ENCODE results near the gene RAB25.

DNA sequence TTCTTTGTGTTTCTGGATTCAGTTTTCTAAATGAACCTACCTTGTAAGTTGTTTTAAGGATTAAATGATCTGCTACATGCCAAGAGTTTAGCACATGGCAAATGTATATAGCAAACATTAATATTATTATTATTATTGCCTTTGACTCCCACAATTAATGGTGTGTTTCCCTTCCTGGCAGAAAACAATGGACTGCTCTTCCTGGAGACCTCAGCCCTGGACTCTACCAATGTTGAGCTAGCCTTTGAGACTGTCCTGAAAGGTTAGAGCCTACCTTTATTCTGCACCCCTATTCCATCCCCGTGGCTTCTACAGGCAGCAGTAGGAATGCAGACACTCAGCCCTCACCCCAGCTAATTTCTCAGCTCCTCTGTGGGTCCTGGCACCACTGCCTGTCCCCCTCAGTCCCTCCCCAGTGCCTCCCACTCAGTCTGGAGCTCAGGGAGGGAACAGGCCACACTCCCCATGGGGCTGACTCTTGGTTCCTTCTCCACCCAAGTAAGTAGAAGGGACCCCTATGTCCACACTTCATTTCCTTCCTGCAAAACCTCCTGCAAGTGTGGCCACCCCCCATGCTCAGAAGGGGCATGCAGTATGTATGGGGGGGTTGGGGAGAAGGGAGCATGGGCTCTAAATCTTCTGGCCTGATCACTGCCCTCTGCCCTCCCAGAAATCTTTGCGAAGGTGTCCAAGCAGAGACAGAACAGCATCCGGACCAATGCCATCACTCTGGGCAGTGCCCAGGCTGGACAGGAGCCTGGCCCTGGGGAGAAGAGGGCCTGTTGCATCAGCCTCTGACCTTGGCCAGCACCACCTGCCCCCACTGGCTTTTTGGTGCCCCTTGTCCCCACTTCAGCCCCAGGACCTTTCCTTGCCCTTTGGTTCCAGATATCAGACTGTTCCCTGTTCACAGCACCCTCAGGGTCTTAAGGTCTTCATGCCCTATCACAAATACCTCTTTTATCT is 8.8 kb downstream of the RAB25 start:
- peak; percentile 49 to 89 for TF ChIP-seq JUND (IDR thresholded peaks at IDR 0.05)
- TF ChIP-seq, protein P1, sequence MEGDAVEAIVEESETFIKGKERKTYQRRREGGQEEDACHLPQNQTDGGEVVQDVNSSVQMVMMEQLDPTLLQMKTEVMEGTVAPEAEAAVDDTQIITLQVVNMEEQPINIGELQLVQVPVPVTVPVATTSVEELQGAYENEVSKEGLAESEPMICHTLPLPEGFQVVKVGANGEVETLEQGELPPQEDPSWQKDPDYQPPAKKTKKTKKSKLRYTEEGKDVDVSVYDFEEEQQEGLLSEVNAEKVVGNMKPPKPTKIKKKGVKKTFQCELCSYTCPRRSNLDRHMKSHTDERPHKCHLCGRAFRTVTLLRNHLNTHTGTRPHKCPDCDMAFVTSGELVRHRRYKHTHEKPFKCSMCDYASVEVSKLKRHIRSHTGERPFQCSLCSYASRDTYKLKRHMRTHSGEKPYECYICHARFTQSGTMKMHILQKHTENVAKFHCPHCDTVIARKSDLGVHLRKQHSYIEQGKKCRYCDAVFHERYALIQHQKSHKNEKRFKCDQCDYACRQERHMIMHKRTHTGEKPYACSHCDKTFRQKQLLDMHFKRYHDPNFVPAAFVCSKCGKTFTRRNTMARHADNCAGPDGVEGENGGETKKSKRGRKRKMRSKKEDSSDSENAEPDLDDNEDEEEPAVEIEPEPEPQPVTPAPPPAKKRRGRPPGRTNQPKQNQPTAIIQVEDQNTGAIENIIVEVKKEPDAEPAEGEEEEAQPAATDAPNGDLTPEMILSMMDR (IDR thresholded peaks at IDR 0.05; ENCODE audit: low read depth, low read length, missing input control) = no peak
- TF ChIP-seq, protein P2, sequence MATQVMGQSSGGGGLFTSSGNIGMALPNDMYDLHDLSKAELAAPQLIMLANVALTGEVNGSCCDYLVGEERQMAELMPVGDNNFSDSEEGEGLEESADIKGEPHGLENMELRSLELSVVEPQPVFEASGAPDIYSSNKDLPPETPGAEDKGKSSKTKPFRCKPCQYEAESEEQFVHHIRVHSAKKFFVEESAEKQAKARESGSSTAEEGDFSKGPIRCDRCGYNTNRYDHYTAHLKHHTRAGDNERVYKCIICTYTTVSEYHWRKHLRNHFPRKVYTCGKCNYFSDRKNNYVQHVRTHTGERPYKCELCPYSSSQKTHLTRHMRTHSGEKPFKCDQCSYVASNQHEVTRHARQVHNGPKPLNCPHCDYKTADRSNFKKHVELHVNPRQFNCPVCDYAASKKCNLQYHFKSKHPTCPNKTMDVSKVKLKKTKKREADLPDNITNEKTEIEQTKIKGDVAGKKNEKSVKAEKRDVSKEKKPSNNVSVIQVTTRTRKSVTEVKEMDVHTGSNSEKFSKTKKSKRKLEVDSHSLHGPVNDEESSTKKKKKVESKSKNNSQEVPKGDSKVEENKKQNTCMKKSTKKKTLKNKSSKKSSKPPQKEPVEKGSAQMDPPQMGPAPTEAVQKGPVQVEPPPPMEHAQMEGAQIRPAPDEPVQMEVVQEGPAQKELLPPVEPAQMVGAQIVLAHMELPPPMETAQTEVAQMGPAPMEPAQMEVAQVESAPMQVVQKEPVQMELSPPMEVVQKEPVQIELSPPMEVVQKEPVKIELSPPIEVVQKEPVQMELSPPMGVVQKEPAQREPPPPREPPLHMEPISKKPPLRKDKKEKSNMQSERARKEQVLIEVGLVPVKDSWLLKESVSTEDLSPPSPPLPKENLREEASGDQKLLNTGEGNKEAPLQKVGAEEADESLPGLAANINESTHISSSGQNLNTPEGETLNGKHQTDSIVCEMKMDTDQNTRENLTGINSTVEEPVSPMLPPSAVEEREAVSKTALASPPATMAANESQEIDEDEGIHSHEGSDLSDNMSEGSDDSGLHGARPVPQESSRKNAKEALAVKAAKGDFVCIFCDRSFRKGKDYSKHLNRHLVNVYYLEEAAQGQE (IDR thresholded peaks at IDR 0.05) = peak; percentile 75
- TF ChIP-seq RAD21 (IDR thresholded peaks at IDR 0.05) = peak; percentile 39 to 46
- TF ChIP-seq HNF4A (conservative IDR thresholded peaks at IDR 0.05) = peak; percentile 95 to 98
- peak; percentile 88 for TF ChIP-seq SP1 (IDR thresholded peaks at IDR 0.05)
- TF ChIP-seq TAF1 (conservative IDR thresholded peaks at IDR 0.05) = peak; percentile 53
- TF ChIP-seq, protein P3, sequence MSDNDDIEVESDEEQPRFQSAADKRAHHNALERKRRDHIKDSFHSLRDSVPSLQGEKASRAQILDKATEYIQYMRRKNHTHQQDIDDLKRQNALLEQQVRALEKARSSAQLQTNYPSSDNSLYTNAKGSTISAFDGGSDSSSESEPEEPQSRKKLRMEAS (IDR thresholded peaks at IDR 0.05) = peak; percentile 84
- peak in 1 of 2 donors; percentile 30 for TF ChIP-seq EGR1 (IDR thresholded peaks at IDR 0.05; ENCODE audit: low read depth in 2 of 2)
- peak in 1 of 2 donors; percentile 73 for TF ChIP-seq GABPA (IDR thresholded peaks at IDR 0.05 in 1 of 2, conservative IDR thresholded peaks at IDR 0.05 in 1 of 2)
- TF ChIP-seq FOXA2 (IDR thresholded peaks at IDR 0.05) = peak; percentile 48
